SK-N-SH (cell line): Measurements from ENCODE around the gene FGF19. TPM values are rescaled to one million over a fixed set of nuclear protein-coding genes. Genes with fewer than 3 reads are reported as not detected.

Source experiments
- CTCF ChIA-PET: fragments of 300-600, 350-600 bp; formaldehyde crosslinking; extraction: SDS; loops from one replicate; lab custom pipeline; 2021; lab: Yijun Ruan, JAX
- POLR2A ChIA-PET: fragments of 350-600 bp; sonication (Branson Sonifier 250); formaldehyde crosslinking; extraction: SDS; loops from one replicate; lab custom pipeline; 2020; ENCODE audit warnings: antibody characterized with exemption, inconsistent platforms; lab: Yijun Ruan, JAX
- DNase-seq: peaks from one replicate; pipeline ENCODE4 v3.0.0; 2012
- H2AFZ ChIP-seq: fragments of 200-600 bp; sonication (generic); 2 replicates; pipeline ENCODE4 v1.8.1; 2016; ENCODE audit warnings: antibody characterized with exemption, mild to moderate bottlenecking, low read depth
- H3F3A ChIP-seq: fragments of 200-600 bp; sonication (generic); replicated peaks from 2 replicates; pipeline ENCODE3; 2016; ENCODE audit warnings: antibody characterized with exemption, mild to moderate bottlenecking; ENCODE audit not compliant: insufficient read depth
- H3K27ac ChIP-seq, 2 experiments: fragments of 200-500 bp in 1 of 2; fragments of 200-600 bp in 1 of 2; sonication (Bioruptor generic) in 1 of 2; sonication (generic), shearing (Covaris generic) in 1 of 2; 2 replicates each; pipeline versions ENCODE4 v1.5.1 to v1.6.1; 2014 to 2016; ENCODE audit warnings: low read depth in 2 of 2, inconsistent platforms in 1 of 2, low read length in 1 of 2, mild to moderate bottlenecking in 1 of 2, mixed read lengths in 1 of 2
- H3K27me3 ChIP-seq: fragments of 200-600 bp; sonication (generic), shearing (Covaris generic); 2 replicates; pipeline ENCODE4 v1.6.1; 2016; ENCODE audit warnings: mixed run types; ENCODE audit not compliant: insufficient read depth
- H3K36me3 ChIP-seq, 2 experiments: fragments of 200-500 bp in 1 of 2; fragments of 200-600 bp in 1 of 2; sonication (Bioruptor generic) in 1 of 2; sonication (generic) in 1 of 2; replicated peaks in 1 of 2; 2 replicates each; pipeline versions ENCODE3 to v1.5.1; 2014 to 2016; ENCODE audit warnings: low read length in 1 of 2, mild to moderate bottlenecking in 1 of 2; ENCODE audit not compliant: insufficient read depth in 2 of 2, control insufficient read depth in 1 of 2
- H3K4me1 ChIP-seq, 2 experiments: fragments of 200-500 bp in 1 of 2; fragments of 200-600 bp in 1 of 2; sonication (Bioruptor generic) in 1 of 2; sonication (generic), shearing (Covaris generic) in 1 of 2; 2 replicates each; pipeline versions ENCODE4 v1.5.1 to v1.6.1; 2014 to 2016; ENCODE audit warnings: low read depth in 1 of 2, low read length in 1 of 2, mixed run types in 1 of 2; ENCODE audit not compliant: insufficient read depth in 2 of 2, control insufficient read depth in 1 of 2
- H3K4me2 ChIP-seq: fragments of 200-600 bp; sonication (generic), shearing (Covaris generic); 2 replicates; pipeline ENCODE4 v1.6.1; 2017; ENCODE audit warnings: mixed run types
- H3K4me3 ChIP-seq, 2 experiments: fragments of 200-500 bp in 1 of 2; fragments of 200-600 bp in 1 of 2; sonication (Bioruptor generic) in 1 of 2; sonication (generic), shearing (Covaris generic) in 1 of 2; 2 replicates each; pipeline versions ENCODE4 v1.5.1 to v1.8.1; 2014 to 2016; ENCODE audit warnings: low read depth in 2 of 2, inconsistent platforms in 1 of 2, low read length in 1 of 2, mild to moderate bottlenecking in 1 of 2, mixed read lengths in 1 of 2, moderate library complexity in 1 of 2
- H3K79me2 ChIP-seq: fragments of 200-600 bp; sonication (generic); 2 replicates; pipeline ENCODE4 v1.8.1; 2017; ENCODE audit warnings: mild to moderate bottlenecking; ENCODE audit not compliant: insufficient read depth
- H3K9ac ChIP-seq: fragments of 200-600 bp; sonication (generic); 2 replicates; pipeline ENCODE4 v1.6.1; 2017; ENCODE audit warnings: mixed run types
- H3K9me2 ChIP-seq: fragments of 200-600 bp; sonication (generic); 2 replicates; pipeline ENCODE4 v1.6.1; 2017; ENCODE audit warnings: mixed run types
- H3K9me3 ChIP-seq: fragments of 200-600 bp; sonication (generic); 2 replicates; pipeline ENCODE4 v1.6.1; 2017; ENCODE audit warnings: mixed run types, mild to moderate bottlenecking, moderate library complexity
- H4K20me1 ChIP-seq: fragments of 200-600 bp; sonication (generic); 2 replicates; pipeline ENCODE4 v1.6.1; 2017; ENCODE audit warnings: mild to moderate bottlenecking, mixed run types; ENCODE audit not compliant: insufficient read depth
- CHD2 ChIP-seq: fragments of 150-350 bp; IDR thresholded peaks from 2 replicates; pipeline ENCODE4 v1.6.1; 2018; ENCODE audit warnings: low read length; ENCODE audit not compliant: partially characterized antibody
- EP300 ChIP-seq, 2 experiments: IDR thresholded peaks; 2 replicates each; pipeline versions ENCODE4 v1.4.0 to v1.6.1; 2012; ENCODE audit warnings: borderline replicate concordance in 1 of 2, low read depth in 1 of 2, low read length in 1 of 2
- FOXJ3 ChIP-seq: sonication (generic); formaldehyde crosslinking; IDR thresholded peaks from 2 replicates; pipeline ENCODE4 v1.5.1; 2020; ENCODE audit warnings: mild to moderate bottlenecking, missing genetic modification reagents
- FOXM1 ChIP-seq: IDR thresholded peaks from 2 replicates; pipeline ENCODE4 v1.4.0; 2012; ENCODE audit warnings: low read depth, mild to moderate bottlenecking
- GABPA ChIP-seq: IDR thresholded peaks from 2 replicates; pipeline ENCODE4 v1.4.0; 2012; ENCODE audit warnings: low read depth, mild to moderate bottlenecking
- GATA2 ChIP-seq: sonication (generic); formaldehyde crosslinking; IDR thresholded peaks from 2 replicates; pipeline ENCODE4 v1.5.0; 2020; ENCODE audit warnings: mild to moderate bottlenecking, missing genetic modification reagents
- MEF2A ChIP-seq: IDR thresholded peaks from 2 replicates; pipeline ENCODE4 v1.4.0; 2012; ENCODE audit warnings: low read depth, borderline replicate concordance
- MXI1 ChIP-seq: IDR thresholded peaks from 2 replicates; pipeline ENCODE4 v1.6.1; 2012; ENCODE audit warnings: mild to moderate bottlenecking, low read depth, low read length, improper control_type of control experiment
- NFIC ChIP-seq: IDR thresholded peaks from 2 replicates; pipeline ENCODE4 v1.4.0; 2012; ENCODE audit warnings: borderline replicate concordance
- RAD21 ChIP-seq: IDR thresholded peaks from 2 replicates; pipeline ENCODE4 v1.6.1; 2012; ENCODE audit warnings: mild to moderate bottlenecking, low read length
- RFX5 ChIP-seq: IDR thresholded peaks from 2 replicates; pipeline ENCODE4 v1.6.1; 2012; ENCODE audit warnings: mild to moderate bottlenecking, improper control_type of control experiment, low read length
- RXRA ChIP-seq: IDR thresholded peaks from 2 replicates; pipeline ENCODE4 v1.4.0; 2012; ENCODE audit warnings: low read depth, mild to moderate bottlenecking, borderline replicate concordance
- SIN3A ChIP-seq: IDR thresholded peaks from 2 replicates; pipeline ENCODE4 v1.6.1; 2012; ENCODE audit warnings: low read depth, mild to moderate bottlenecking, low read length, moderate library complexity, borderline replicate concordance
- SMC3 ChIP-seq: IDR thresholded peaks from 2 replicates; pipeline ENCODE4 v1.6.1; 2012; ENCODE audit warnings: low read depth, low read length, improper control_type of control experiment
- TAF1 ChIP-seq: IDR thresholded peaks from 2 replicates; pipeline ENCODE4 v1.6.1; 2012; ENCODE audit warnings: low read depth, mild to moderate bottlenecking, low read length, moderate library complexity, borderline replicate concordance
- WGBS: methylation state at CpG from one replicate; pipeline ENCODE4 v1.1.6; 2017; ENCODE audit warnings: low lambda C conversion rate; 5-methylcytosine and 5-hydroxymethylcytosine counted together
- polyA plus RNA-seq, 3 experiments: library from polyadenylated mRNA; depleted of rRNA; stranded (reverse); fragments of >200 nt; gene quantifications; 2 replicates each; pipeline ENCODE4 v1.2.3, GENCODE V29; 2012
- TF ChIP-seq, protein P1 (sequence below): IDR thresholded peaks from 2 replicates; pipeline ENCODE4 v1.4.0; 2012; ENCODE audit warnings: low read depth, borderline replicate concordance
- TF ChIP-seq, protein P2 (sequence below): IDR thresholded peaks from 2 replicates; pipeline ENCODE4; 2012
- TF ChIP-seq, protein P3 (sequence below): fragments of 150-350 bp; IDR thresholded peaks from 2 replicates; pipeline ENCODE4 v1.6.1; 2016; ENCODE audit warnings: mild to moderate bottlenecking, low read depth, low read length
- TF ChIP-seq, protein P4 (sequence below): fragments of 200-600 bp; sonication (generic); IDR thresholded peaks from 2 replicates; pipeline ENCODE4 v1.6.1; 2017; ENCODE audit warnings: antibody characterized with exemption, mild to moderate bottlenecking, moderate library complexity

Gene FGF19
- polyA plus RNA-seq, 1 of the 3 experiments (the other 2 are of a cell fraction): not detected

DNA sequence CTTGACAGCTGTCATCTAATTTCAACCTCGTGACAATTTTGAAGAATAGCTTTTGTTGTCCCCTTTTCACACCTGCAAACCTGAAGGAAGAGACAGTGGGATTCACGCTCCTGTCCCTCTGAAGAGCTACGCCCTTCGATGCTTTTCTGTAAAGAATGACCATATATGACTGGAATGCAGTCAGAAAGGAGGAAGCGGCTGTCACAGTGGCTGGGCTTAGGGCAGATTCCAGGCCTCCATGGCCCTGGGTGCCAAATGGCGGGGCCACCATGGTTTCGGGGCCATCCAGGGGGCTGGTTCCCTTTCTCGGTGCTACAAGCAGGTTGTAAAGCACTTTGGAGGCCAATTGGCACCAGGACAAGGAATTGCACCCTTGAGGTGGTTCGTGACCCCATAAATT, 22.2 kb upstream of the FGF19 start:
- no peaks in the 10 kb centered on the region for H3K36me3 ChIP-seq
- no peak overlapping the region for H3K4me2 ChIP-seq
- H3K4me3 ChIP-seq: no peak overlapping the region
- no peak for DNase-seq
- H3K4me1 ChIP-seq: no peaks in the 10 kb centered on the region
- 70% methylated on average over 6 of the region's 9 CpGs for WGBS
- ChIA-PET CTCF (interaction anchor here (2.5 kb wide), 2 partner anchors 9 to 21 kb away, joined by 6 to 7 read pairs; no protein-coding TSS in a partner anchor), POLR2A (no interaction called here)
- TF ChIP-seq RXRA (no peak), GABPA (no peak), MEF2A (no peak), FOXM1 (no peak), GATA2 (no peak), EP300 (IDR thresholded peaks at IDR 0.05; ENCODE audit: borderline replicate concordance in 1 of 2, low read depth in 1 of 2, low read length in 1 of 2) (no peak), SMC3 (no peak), TAF1 (no peak), RFX5 (no peak), MXI1 (no peak), NFIC (no peak), SIN3A (no peak), FOXJ3 (no peak)
- TF ChIP-seq, protein P1, sequence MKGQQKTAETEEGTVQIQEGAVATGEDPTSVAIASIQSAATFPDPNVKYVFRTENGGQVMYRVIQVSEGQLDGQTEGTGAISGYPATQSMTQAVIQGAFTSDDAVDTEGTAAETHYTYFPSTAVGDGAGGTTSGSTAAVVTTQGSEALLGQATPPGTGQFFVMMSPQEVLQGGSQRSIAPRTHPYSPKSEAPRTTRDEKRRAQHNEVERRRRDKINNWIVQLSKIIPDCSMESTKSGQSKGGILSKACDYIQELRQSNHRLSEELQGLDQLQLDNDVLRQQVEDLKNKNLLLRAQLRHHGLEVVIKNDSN: no peak
- TF ChIP-seq, protein P2, sequence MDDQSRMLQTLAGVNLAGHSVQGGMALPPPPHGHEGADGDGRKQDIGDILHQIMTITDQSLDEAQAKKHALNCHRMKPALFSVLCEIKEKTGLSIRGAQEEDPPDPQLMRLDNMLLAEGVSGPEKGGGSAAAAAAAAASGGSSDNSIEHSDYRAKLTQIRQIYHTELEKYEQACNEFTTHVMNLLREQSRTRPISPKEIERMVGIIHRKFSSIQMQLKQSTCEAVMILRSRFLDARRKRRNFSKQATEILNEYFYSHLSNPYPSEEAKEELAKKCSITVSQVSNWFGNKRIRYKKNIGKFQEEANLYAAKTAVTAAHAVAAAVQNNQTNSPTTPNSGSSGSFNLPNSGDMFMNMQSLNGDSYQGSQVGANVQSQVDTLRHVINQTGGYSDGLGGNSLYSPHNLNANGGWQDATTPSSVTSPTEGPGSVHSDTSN: no peak
- TF ChIP-seq, all 33 proteins: peak for 0
- Histone ChIP-seq H3K9me2 (no peaks in the 10 kb centered on the region), H2AFZ (no peak overlapping the region), H3F3A (no peaks in the 10 kb centered on the region), H3K27ac (no peak overlapping the region), H3K9ac (no peak overlapping the region), H3K9me3 (no peaks in the 10 kb centered on the region), H4K20me1 (no peaks in the 10 kb centered on the region), H3K27me3 (peaks cover 37% of the 10 kb centered on the region; the same call in 1 of the 2 replicates), H3K79me2 (no peaks in the 10 kb centered on the region)

DNA sequence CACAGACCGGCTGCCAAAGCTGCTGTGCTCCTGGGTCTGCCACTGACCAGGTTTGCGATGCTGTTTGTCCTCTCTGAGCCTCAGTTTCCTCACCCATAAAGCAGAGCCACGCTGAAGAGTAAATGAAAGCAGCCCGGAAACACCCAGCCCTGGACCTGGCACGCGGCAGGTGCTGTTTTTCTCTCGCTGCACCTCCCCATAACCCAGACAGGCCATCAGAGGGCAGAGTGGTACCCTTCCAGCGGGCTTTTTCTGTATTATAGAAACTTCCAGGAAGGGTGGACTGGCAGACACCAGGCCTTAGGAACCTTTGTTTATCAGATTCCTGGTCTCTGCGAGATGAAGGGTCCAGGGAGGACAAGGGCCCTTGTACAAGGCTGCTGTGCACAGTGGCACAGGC, 17.9 kb upstream of the FGF19 start:
- no peak overlapping the region for H2AFZ ChIP-seq
- 53% methylated on average over 5 of the region's 9 CpGs for WGBS
- H3K27me3 ChIP-seq: peaks cover 39% of the 10 kb centered on the region; the same call in 1 of the 2 replicates
- no peaks in the 10 kb centered on the region for H3K79me2 ChIP-seq
- H3K27ac ChIP-seq: no peak overlapping the region
- no peaks in the 10 kb centered on the region for H4K20me1 ChIP-seq
- ChIA-PET CTCF (interaction anchor here (0.7 to 1.8 kb wide), 4 partner anchors 17 to 192 kb away, joined by 3 to 6 read pairs (median 5); partner anchors contain the start of gene FGF19), POLR2A (no interaction called here)
- no peaks in the 10 kb centered on the region for H3K9me2 ChIP-seq
- TF ChIP-seq MEF2A (no peak), SMC3 (0 out of 2 replicates have a peak, but pooled peaks have one; percentile 4), GABPA (no peak), EP300 (IDR thresholded peaks at IDR 0.05; ENCODE audit: borderline replicate concordance in 1 of 2, low read depth in 1 of 2, low read length in 1 of 2) (no peak), RAD21 (peak; percentile 44), CHD2 (no peak)
- TF ChIP-seq, protein P3, sequence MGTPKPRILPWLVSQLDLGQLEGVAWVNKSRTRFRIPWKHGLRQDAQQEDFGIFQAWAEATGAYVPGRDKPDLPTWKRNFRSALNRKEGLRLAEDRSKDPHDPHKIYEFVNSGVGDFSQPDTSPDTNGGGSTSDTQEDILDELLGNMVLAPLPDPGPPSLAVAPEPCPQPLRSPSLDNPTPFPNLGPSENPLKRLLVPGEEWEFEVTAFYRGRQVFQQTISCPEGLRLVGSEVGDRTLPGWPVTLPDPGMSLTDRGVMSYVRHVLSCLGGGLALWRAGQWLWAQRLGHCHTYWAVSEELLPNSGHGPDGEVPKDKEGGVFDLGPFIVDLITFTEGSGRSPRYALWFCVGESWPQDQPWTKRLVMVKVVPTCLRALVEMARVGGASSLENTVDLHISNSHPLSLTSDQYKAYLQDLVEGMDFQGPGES: no peak
- TF ChIP-seq, protein P4, sequence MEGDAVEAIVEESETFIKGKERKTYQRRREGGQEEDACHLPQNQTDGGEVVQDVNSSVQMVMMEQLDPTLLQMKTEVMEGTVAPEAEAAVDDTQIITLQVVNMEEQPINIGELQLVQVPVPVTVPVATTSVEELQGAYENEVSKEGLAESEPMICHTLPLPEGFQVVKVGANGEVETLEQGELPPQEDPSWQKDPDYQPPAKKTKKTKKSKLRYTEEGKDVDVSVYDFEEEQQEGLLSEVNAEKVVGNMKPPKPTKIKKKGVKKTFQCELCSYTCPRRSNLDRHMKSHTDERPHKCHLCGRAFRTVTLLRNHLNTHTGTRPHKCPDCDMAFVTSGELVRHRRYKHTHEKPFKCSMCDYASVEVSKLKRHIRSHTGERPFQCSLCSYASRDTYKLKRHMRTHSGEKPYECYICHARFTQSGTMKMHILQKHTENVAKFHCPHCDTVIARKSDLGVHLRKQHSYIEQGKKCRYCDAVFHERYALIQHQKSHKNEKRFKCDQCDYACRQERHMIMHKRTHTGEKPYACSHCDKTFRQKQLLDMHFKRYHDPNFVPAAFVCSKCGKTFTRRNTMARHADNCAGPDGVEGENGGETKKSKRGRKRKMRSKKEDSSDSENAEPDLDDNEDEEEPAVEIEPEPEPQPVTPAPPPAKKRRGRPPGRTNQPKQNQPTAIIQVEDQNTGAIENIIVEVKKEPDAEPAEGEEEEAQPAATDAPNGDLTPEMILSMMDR: peak; percentile 34
- H3K9ac ChIP-seq: no peak overlapping the region
- H3F3A ChIP-seq: no peaks in the 10 kb centered on the region
- no peak overlapping the region for H3K4me3 ChIP-seq
- no peak overlapping the region for H3K4me2 ChIP-seq
- DNase-seq: no peak
- H3K9me3 ChIP-seq: no peaks in the 10 kb centered on the region
- no peaks in the 10 kb centered on the region; a peak in 1 of 4 replicates for H3K4me1 ChIP-seq
- H3K36me3 ChIP-seq: no peaks in the 10 kb centered on the region
